T follicular helper cell (primary cell): ENCODE measurements around the gene DDX31.
"Not testable (repeated sequence)": the region's sequence is repeated elsewhere in the genome, so short reads cannot be mapped to it uniquely, and the experiment has no call there.

Experiments used
- DNase-seq: peaks from one replicate; pipeline ENCODE4 v3.0.0-alpha.2; 2020; ENCODE audit warnings: low read depth
- total RNA-seq, 2 experiments: gene quantifications; one replicate each; lab custom pipeline; 2026; lab: John Stamatoyannopoulos, UW

Gene DDX31
- total RNA-seq = 40.3 to 76.8 reads per million in 2 experiments

- DNase-seq = peak; percentile 81
Measured at GRCh38 chr9:132669698-132670456, at the start of gene DDX31. Gene DDX31, minus strand, starts transcription at chr9:132669983. Its CDS starts 49 bp downstream, at chr9:132669934.

- not testable (repeated sequence) for DNase-seq
Measured at GRCh38 chr9:132718381-132718928, 48.7 kb upstream of the DDX31 start.

- no peak for DNase-seq
Measured at GRCh38 chr9:132717326-132717945, 47.7 kb upstream of the DDX31 start.

- no peak for DNase-seq
Measured at GRCh38 chr9:132716007-132716406, 46.2 kb upstream of the DDX31 start.

- no peak for DNase-seq
Measured at GRCh38 chr9:132712753-132713152, 43.0 kb upstream of the DDX31 start.

GRCh38 chr9:132711846-132712245 is 42.1 kb upstream of the DDX31 start:
- no peak for DNase-seq

GRCh38 chr9:132711152-132711551 is 41.4 kb upstream of the DDX31 start:
- DNase-seq = not testable (repeated sequence)

- DNase-seq = no peak
Measured at GRCh38 chr9:132710333-132710732, 40.5 kb upstream of the DDX31 start.

GRCh38 chr9:132708769-132709430 is 39.1 kb upstream of the DDX31 start:
- DNase-seq = no peak

GRCh38 chr9:132708239-132708638 is 38.5 kb upstream of the DDX31 start:
- DNase-seq = no peak

GRCh38 chr9:132703336-132703735 is 33.6 kb upstream of the DDX31 start:
- no peak for DNase-seq

- no peak for DNase-seq
Measured at GRCh38 chr9:132702254-132702653, 32.5 kb upstream of the DDX31 start.

GRCh38 chr9:132699956-132700355 is 30.2 kb upstream of the DDX31 start:
- no peak for DNase-seq

GRCh38 chr9:132698989-132699388 is 29.2 kb upstream of the DDX31 start:
- DNase-seq = no peak

- DNase-seq = no peak
Measured at GRCh38 chr9:132697230-132697629, 27.4 kb upstream of the DDX31 start.

- DNase-seq = no peak
Measured at GRCh38 chr9:132694144-132694543, 24.4 kb upstream of the DDX31 start.

GRCh38 chr9:132690696-132691095 is 20.9 kb upstream of the DDX31 start:
- no peak for DNase-seq

GRCh38 chr9:132683873-132684272 is 14.1 kb upstream of the DDX31 start:
- no peak for DNase-seq

- no peak for DNase-seq
Measured at GRCh38 chr9:132681561-132681960, 11.8 kb upstream of the DDX31 start.

- no peak for DNase-seq
Measured at GRCh38 chr9:132679946-132680625, 10.3 kb upstream of the DDX31 start.

GRCh38 chr9:132677976-132678375 is 8.2 kb upstream of the DDX31 start:
- DNase-seq = no peak

GRCh38 chr9:132674485-132674884 is 4.7 kb upstream of the DDX31 start:
- no peak for DNase-seq
